Endothelial cell (in vitro differentiated cells): Measurements from ENCODE around the gene MAPK8IP1. TPM values are rescaled to one million over a fixed set of nuclear protein-coding genes. Genes with fewer than 3 reads are reported as not detected.
"Not testable (repeated sequence)": the region's sequence is repeated elsewhere in the genome, so short reads cannot be mapped to it uniquely, and the experiment has no call there.

Source experiments
- DNase-seq: peaks from one replicate; pipeline ENCODE4 v3.0.0; 2021; ENCODE audit warnings: low spot score
- H3K27ac Mint-ChIP-seq: one replicate; pipeline ENCODE4 v1.8.0; 2021; ENCODE audit warnings: mixed read lengths, inconsistent platforms; ENCODE audit not compliant: unreplicated experiment
- H3K27me3 Mint-ChIP-seq: one replicate; pipeline ENCODE4 v1.8.0; 2021; ENCODE audit warnings: mild to moderate bottlenecking, moderate library complexity, mixed read lengths, inconsistent platforms; ENCODE audit not compliant: unreplicated experiment
- H3K36me3 Mint-ChIP-seq: one replicate; pipeline ENCODE4 v1.8.0; 2021; ENCODE audit warnings: mild to moderate bottlenecking, low read depth, mixed read lengths, inconsistent platforms; ENCODE audit not compliant: unreplicated experiment
- H3K4me1 Mint-ChIP-seq: one replicate; pipeline ENCODE4 v1.8.0; 2021; ENCODE audit warnings: mild to moderate bottlenecking, mixed read lengths, inconsistent platforms; ENCODE audit not compliant: unreplicated experiment
- H3K4me3 Mint-ChIP-seq: one replicate; pipeline ENCODE4 v1.8.0; 2021; ENCODE audit warnings: mild to moderate bottlenecking, mixed read lengths, inconsistent platforms; ENCODE audit not compliant: unreplicated experiment
- H3K9me3 Mint-ChIP-seq: one replicate; pipeline ENCODE4 v1.8.0; 2021; ENCODE audit warnings: mixed read lengths, inconsistent platforms; ENCODE audit not compliant: unreplicated experiment
- long read RNA-seq: library from polyadenylated mRNA; unstranded; transcript quantifications from one replicate; pipeline ENCODE4 v2.0.0, GENCODE V29; 2020; ENCODE audit not compliant: unreplicated experiment
- total RNA-seq: library from RNA; stranded (reverse); fragmentation: NEBNext Ultra II Directional; extraction: Animal tissue kit (Norgen Biotek cat#: 25700); gene quantifications from one replicate; pipeline ENCODE4 v1.2.1, GENCODE V29; 2021; ENCODE audit not compliant: unreplicated experiment
- TF ChIP-seq, protein P1 (sequence below): fragments of 200-600 bp; sonication (generic); IDR thresholded peaks from one replicate; pipeline ENCODE4 v1.5.0; 2021; ENCODE audit warnings: antibody characterized with exemption; ENCODE audit not compliant: unreplicated experiment

Gene MAPK8IP1
- 3.7 TPM for total RNA-seq
- long read RNA-seq = 0 reads

DNA sequence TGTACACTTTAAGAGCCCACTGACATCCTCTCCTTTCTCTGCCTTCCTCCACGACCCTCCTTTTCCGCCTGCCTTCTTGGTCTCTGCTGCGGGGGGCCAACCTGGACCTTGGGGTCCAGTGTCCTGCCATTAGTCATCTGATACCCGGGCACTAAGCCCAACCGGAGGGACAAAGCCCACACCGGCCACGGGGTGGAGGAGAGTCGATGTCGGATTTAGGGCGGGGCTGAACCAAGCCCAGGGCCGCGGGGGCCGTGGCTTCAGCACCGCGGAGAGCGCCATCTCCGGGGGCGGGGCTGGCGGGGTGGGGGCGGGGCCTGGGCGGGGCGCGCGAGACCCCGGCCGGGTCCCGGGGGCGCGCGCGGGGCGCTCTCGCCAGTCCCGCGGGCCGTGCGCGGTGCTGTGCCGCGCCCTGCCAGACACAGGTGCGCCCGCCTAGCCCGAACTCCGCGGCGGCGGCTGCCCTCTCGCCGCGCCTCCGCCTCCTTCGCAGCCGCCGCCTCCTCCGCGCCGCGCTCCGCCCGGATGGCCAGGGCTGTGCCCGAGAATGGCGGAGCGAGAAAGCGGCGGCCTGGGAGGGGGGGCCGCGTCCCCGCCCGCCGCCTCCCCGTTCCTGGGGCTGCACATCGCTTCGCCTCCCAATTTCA lies at the start of gene MAPK8IP1:
MAPK8IP1 (plus strand) TSS at position 378 of the 647 bp plus-strand sequence; CDS start at position 548, 170 bp downstream.
- H3K27me3 Mint-ChIP-seq = peaks cover 18% of the 10 kb centered on the region
- H3K9me3 Mint-ChIP-seq = no peaks in the 10 kb centered on the region
- peak within 1 kb of the TSS; percentile 21 for H3K27ac Mint-ChIP-seq
- peaks cover 13% of the 10 kb centered on the region for H3K36me3 Mint-ChIP-seq
- TF ChIP-seq, protein P1, sequence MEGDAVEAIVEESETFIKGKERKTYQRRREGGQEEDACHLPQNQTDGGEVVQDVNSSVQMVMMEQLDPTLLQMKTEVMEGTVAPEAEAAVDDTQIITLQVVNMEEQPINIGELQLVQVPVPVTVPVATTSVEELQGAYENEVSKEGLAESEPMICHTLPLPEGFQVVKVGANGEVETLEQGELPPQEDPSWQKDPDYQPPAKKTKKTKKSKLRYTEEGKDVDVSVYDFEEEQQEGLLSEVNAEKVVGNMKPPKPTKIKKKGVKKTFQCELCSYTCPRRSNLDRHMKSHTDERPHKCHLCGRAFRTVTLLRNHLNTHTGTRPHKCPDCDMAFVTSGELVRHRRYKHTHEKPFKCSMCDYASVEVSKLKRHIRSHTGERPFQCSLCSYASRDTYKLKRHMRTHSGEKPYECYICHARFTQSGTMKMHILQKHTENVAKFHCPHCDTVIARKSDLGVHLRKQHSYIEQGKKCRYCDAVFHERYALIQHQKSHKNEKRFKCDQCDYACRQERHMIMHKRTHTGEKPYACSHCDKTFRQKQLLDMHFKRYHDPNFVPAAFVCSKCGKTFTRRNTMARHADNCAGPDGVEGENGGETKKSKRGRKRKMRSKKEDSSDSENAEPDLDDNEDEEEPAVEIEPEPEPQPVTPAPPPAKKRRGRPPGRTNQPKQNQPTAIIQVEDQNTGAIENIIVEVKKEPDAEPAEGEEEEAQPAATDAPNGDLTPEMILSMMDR = no peak
- H3K4me3 Mint-ChIP-seq = peak within 1 kb of the TSS; percentile 80
- no peaks in the 10 kb centered on the region for H3K4me1 Mint-ChIP-seq
- peak; percentile 66 for DNase-seq

DNA sequence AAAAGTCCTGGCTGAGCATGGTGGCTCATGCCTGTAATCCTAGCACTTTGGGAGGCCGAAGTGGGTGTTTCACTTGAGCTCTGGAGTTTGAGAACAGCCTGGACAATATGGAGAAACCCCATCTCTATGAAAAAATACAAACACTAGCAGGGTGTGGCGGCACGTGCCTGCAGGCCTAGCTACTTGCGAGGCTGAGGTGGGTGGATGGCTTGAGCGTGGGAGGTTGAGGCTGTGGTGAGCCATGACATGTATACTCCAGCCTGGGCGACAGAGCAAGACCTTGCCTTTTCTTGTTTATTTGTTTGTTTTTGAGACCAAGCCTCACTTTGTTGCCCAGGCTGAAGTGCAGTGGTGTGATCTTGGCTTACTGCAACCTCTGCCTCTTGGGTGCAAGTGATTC lies 46.2 kb upstream of the MAPK8IP1 start:
- no peaks in the 10 kb centered on the region for H3K4me1 Mint-ChIP-seq
- H3K27me3 Mint-ChIP-seq = no peaks in the 10 kb centered on the region
- no peak overlapping the region for H3K27ac Mint-ChIP-seq
- TF ChIP-seq, protein P1 = no peak
- H3K36me3 Mint-ChIP-seq = no peaks in the 10 kb centered on the region
- no peak overlapping the region for H3K4me3 Mint-ChIP-seq
- DNase-seq = no peak
- H3K9me3 Mint-ChIP-seq = no peaks in the 10 kb centered on the region

DNA sequence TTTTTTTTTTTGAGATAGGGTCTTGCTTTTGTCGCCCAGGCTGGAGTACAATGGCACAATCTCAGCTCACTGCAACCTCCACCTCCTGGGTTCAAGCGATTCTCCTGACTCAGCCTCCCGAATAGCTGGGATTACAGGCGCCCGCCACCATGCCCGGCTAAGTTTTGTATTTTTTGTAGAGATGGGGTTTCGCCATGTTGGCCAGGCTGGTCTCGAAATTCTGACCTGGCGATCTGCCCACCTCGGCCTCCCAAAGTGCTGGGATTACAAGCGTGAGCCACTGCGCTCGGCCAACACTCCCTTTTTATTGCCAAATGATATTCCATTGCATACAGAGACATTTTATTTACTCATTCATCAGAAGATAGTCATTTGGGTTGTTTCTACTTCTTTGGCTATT lies 45.2 kb upstream of the MAPK8IP1 start:
- not testable (repeated sequence) for H3K4me3 Mint-ChIP-seq, H3K36me3 Mint-ChIP-seq, H3K4me1 Mint-ChIP-seq, DNase-seq, H3K27me3 Mint-ChIP-seq, H3K9me3 Mint-ChIP-seq, H3K27ac Mint-ChIP-seq

DNA sequence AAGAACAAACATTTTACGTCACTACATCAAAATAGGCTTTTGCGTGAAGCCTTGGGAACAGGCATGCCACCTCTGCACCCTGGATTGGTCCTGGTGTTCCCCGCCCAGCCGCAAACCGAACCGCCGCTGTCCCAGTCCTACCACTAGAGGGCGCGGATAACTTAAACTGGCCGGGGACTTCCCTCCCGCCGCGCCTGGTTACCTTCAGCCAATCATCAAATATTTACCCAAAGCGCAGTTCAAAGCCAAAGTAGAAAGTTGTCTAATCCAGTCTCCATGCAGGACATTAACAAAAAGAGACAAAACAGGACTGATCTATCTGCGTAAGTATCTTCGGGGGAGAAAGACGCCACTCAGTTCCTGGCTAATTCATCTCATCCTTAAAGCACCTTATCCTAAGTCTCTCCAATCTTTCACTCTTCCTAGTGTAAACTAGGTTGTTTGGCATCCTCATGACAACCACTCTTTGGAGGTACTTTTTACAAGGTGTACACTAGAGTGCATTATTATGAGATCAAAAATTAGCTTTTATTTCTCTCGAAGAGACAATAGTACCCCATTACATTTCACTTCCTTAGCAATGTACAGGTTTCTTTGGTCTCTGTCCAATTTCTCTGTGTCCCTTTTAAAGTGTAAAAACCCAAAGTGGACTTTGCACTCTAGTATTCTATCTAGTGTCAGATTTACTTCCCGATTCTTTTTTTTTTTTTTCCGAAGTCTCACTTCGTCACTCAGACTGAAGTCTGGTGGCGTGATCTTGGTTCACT lies 42.1 kb upstream of the MAPK8IP1 start:
- H3K27ac Mint-ChIP-seq = peak overlapping the region; percentile 38
- H3K9me3 Mint-ChIP-seq = no peaks in the 10 kb centered on the region
- peak overlapping the region; percentile 27 for H3K4me3 Mint-ChIP-seq
- TF ChIP-seq, protein P1 = peak; percentile 90
- H3K4me1 Mint-ChIP-seq = peaks cover 6% of the 10 kb centered on the region
- H3K36me3 Mint-ChIP-seq = no peaks in the 10 kb centered on the region
- peak; percentile 87 for DNase-seq
- peaks cover 4% of the 10 kb centered on the region for H3K27me3 Mint-ChIP-seq

DNA sequence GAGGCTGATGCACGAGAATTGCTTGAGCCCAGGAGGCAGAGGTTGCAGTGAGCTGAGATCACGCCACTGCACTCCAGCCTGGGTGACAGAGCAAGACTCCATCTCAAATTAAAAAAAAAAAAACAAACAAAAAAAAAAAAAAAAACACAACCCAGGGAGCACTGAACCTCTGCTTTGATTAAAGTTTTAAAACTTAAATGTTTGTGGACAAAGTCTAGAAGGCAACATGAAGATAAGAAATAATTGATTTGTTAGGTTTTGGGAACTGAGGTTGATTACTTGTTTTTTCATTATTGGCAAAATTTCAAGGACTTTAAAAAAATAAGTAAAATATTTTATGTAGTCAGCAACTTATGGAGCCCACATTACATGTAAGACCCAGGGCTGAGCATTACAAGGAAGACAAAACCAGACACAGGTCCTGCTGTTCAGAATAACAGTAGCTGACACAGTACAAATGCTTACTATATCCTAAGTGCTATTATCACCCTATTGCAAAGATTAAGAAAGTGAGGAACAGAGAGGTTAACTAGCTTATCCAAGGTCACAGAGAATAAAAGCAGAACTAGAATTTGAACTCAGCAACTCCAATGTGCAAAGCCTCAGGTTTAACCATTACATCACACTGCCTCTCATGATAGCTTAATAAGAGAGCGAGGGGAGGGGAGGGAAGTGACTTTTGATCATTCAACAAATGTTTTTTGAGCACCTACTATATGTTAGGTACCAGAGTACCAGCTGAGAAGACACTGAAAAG lies 40.5 kb upstream of the MAPK8IP1 start:
- H3K27me3 Mint-ChIP-seq = peaks cover 9% of the 10 kb centered on the region
- H3K4me1 Mint-ChIP-seq = peaks cover 12% of the 10 kb centered on the region
- no peak overlapping the region for H3K27ac Mint-ChIP-seq
- TF ChIP-seq, protein P1 = no peak
- no peak overlapping the region for H3K4me3 Mint-ChIP-seq
- no peaks in the 10 kb centered on the region for H3K9me3 Mint-ChIP-seq
- H3K36me3 Mint-ChIP-seq = no peaks in the 10 kb centered on the region
- no peak for DNase-seq
